Breast epithelium (tissue), 4 donors: ENCODE results near the gene CARD9. TPM values are rescaled to one million over a fixed set of nuclear protein-coding genes. Genes with fewer than 3 reads are reported as not detected.

Source experiments
- DNase-seq, 2 donors: peaks; one replicate each; pipeline ENCODE4 v3.0.0-alpha.2; 2019; ENCODE audit warnings: low spot score in 2 of 2
- H3K27ac ChIP-seq, 2 donors: fragments of 200-600 bp; sonication (generic) in 1 of 2; one replicate each; pipeline ENCODE4 v1.5.1; 2016 to 2019; ENCODE audit warnings: mild to moderate bottlenecking in 1 of 2
- H3K27me3 ChIP-seq, 2 donors: fragments of 200-600 bp; sonication (generic) in 1 of 2; one replicate each; pipeline versions ENCODE4 v1.5.1 to v1.6.0; 2017 to 2019; ENCODE audit warnings: control low read depth in 1 of 2, mild to moderate bottlenecking in 1 of 2
- H3K36me3 ChIP-seq: fragments of 200-600 bp; one replicate; pipeline ENCODE4 v1.5.1; 2019
- H3K4me1 ChIP-seq, 2 donors: fragments of 200-600 bp; sonication (generic); one replicate each; pipeline ENCODE4 v1.5.1; 2016 to 2019; ENCODE audit warnings: control low read depth in 1 of 2
- H3K4me3 ChIP-seq, 3 donors: fragments of 200-600 bp; sonication (generic); 1 replicate in 2 of 3; 2 replicates in 1 of 3; pipeline ENCODE4 v1.5.1; 2016 to 2019; ENCODE audit warnings: mild to moderate bottlenecking in 3 of 3, moderate library complexity in 2 of 3
- H3K9me3 ChIP-seq, 2 donors: fragments of 200-600 bp; sonication (generic) in 1 of 2; one replicate each; pipeline ENCODE4 v1.5.1; 2016 to 2019; ENCODE audit warnings: control low read depth in 1 of 2
- CTCF ChIP-seq, 3 donors: fragments of 450-650 bp; IDR thresholded peaks; one replicate each; pipeline ENCODE4 v1.5.1; 2016 to 2017; ENCODE audit warnings: antibody characterized with exemption in 3 of 3, mild to moderate bottlenecking in 3 of 3, moderate library complexity in 3 of 3
- POLR2A ChIP-seq: fragments of 450-650 bp; IDR thresholded peaks from one replicate; pipeline ENCODE4 v1.6.1; 2016; ENCODE audit warnings: antibody characterized with exemption, mild to moderate bottlenecking, moderate library complexity
- POLR2AphosphoS5 ChIP-seq, 3 donors: sonication (generic); formaldehyde crosslinking; IDR thresholded peaks; one replicate each; pipeline ENCODE4 v1.6.1; 2017; ENCODE audit warnings: antibody characterized with exemption in 3 of 3
- intact Hi-C: fragments of 100-400 bp; cut with DNase I; formaldehyde crosslinking; loops from one replicate; pipeline ENCODE4 v1.15.1; 2023; ENCODE audit warnings: low total_unique reads
- total RNA-seq, 3 donors: library from RNA; depleted of rRNA; stranded (reverse); fragments of >200 nt; gene quantifications; one replicate each; pipeline ENCODE4 v1.1.0, GENCODE V29; 2016

Gene CARD9
- total RNA-seq, 3 donors from 2014 or later, result 3.0 to 7.6 (median 3.3) TPM

GRCh38 chr9:136331030-136331429 is 42.4 kb downstream of the CARD9 start:
- Histone ChIP-seq H3K9me3 (no peaks in the 10 kb centered on the region), H3K4me3 (no peak overlapping the region), H3K27ac (no peak overlapping the region), H3K36me3 (no peaks in the 10 kb centered on the region), H3K4me1 (peaks cover 6 to 14% of the 10 kb centered on the region in 2 donors), H3K27me3 (no peaks in the 10 kb centered on the region)
- intact Hi-C loops, result no loop called here
- no peak for DNase-seq
- TF ChIP-seq POLR2A (no peak), CTCF (IDR thresholded peaks at IDR 0.05) (no peak), POLR2AphosphoS5 (IDR thresholded peaks at IDR 0.05) (no peak)

- Histone ChIP-seq H3K27ac (no peak overlapping the region), H3K27me3 (no peaks in the 10 kb centered on the region), H3K4me1 (peaks cover 6 to 14% of the 10 kb centered on the region in 2 donors), H3K9me3 (no peaks in the 10 kb centered on the region), H3K36me3 (no peaks in the 10 kb centered on the region), H3K4me3 (no peak overlapping the region)
- no peak for DNase-seq
- TF ChIP-seq POLR2A, result no peak
- TF ChIP-seq POLR2AphosphoS5 (IDR thresholded peaks at IDR 0.05), result no peak
- TF ChIP-seq CTCF (IDR thresholded peaks at IDR 0.05), result no peak
- intact Hi-C loops, result no loop called here
These were observed 43.0 kb downstream of the CARD9 start for GRCh38 chr9:136330406-136330990.

- TF ChIP-seq POLR2AphosphoS5 (IDR thresholded peaks at IDR 0.05), result no peak
- TF ChIP-seq POLR2A, result no peak
- TF ChIP-seq CTCF (IDR thresholded peaks at IDR 0.05), result no peak
- Histone ChIP-seq H3K9me3 (no peaks in the 10 kb centered on the region), H3K4me1 (peaks cover 6 to 14% of the 10 kb centered on the region in 2 donors), H3K36me3 (no peaks in the 10 kb centered on the region), H3K27ac (peak overlapping the region in 1 of 2 donors; percentile 52), H3K4me3 (peak overlapping the region in 2 of 3 donors; percentile 59 to 75), H3K27me3 (no peaks in the 10 kb centered on the region)
- no peak for DNase-seq
- intact Hi-C loops, result no loop called here
These were observed 43.6 kb downstream of the CARD9 start for GRCh38 chr9:136329636-136330405.

GRCh38 chr9:136329211-136329627 is 44.2 kb downstream of the CARD9 start:
- H3K36me3 ChIP-seq, result no peaks in the 10 kb centered on the region
- peak overlapping the region in 1 of 2 donors; percentile 52 for H3K27ac ChIP-seq
- H3K4me3 ChIP-seq, result peak overlapping the region in 2 of 3 donors; percentile 59 to 75
- no peaks in the 10 kb centered on the region for H3K27me3 ChIP-seq
- no peak for DNase-seq
- no peaks in the 10 kb centered on the region for H3K9me3 ChIP-seq
- intact Hi-C loops, result no loop called here
- peaks cover 7 to 14% of the 10 kb centered on the region in 2 donors for H3K4me1 ChIP-seq
- no peak for TF ChIP-seq CTCF (IDR thresholded peaks at IDR 0.05)
- no peak for TF ChIP-seq POLR2A
- no peak for TF ChIP-seq POLR2AphosphoS5 (IDR thresholded peaks at IDR 0.05)

- TF ChIP-seq CTCF (IDR thresholded peaks at IDR 0.05) (no peak), POLR2AphosphoS5 (IDR thresholded peaks at IDR 0.05) (no peak), POLR2A (no peak)
- no peak for DNase-seq
These were observed 44.8 kb downstream of the CARD9 start for GRCh38 chr9:136328622-136329041.

More at GRCh38 chr9:136328622-136329041, 44.8 kb downstream of the CARD9 start:
- Histone ChIP-seq H3K27ac (peak overlapping the region; percentile 78 to 89), H3K9me3 (no peaks in the 10 kb centered on the region), H3K36me3 (no peaks in the 10 kb centered on the region), H3K27me3 (no peaks in the 10 kb centered on the region), H3K4me1 (peaks cover 9 to 14% of the 10 kb centered on the region in 2 donors), H3K4me3 (peak overlapping the region; percentile 59 to 75 (median 67))
- intact Hi-C loops, result no loop called here
